ENCODE measurements around the gene SORCS2. TPM values are rescaled to one million over a fixed set of nuclear protein-coding genes. Genes with fewer than 3 reads are reported as not detected.

SORCS2 gene
- total RNA-seq, 1 experiment from 2014 or later: not detected

DNA sequence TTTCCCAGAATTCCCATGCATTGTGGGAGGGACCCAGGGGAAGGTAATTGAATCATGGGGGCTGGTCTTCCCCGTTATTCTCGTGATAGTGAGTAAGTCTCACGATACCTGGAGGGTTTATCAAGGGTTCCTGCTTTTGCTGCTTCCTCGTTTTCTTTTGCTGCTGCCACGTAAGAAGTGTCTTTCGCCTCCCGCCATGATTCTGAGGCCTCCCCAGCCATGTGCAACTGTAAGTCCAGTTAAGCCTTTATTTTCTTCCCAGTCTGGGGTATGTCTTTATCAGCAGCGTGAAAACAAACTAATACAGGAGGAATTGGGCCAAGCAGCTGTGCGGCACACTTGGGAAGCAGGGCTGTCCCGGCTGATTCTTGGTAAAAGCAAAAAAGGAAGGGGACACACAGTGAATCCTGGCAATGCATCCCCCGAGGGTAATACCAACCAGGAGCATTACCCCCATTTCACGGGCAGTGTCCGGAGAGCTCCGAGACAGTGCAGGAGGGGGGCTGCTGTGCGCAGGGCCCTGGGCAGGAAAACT, 561.7 kb downstream of the SORCS2 start:
- BruUV-seq (replicated peaks): no TSS peak
- POLR2A ChIA-PET: no interaction called here
- CTCF ChIA-PET: interaction anchor here (0.9 kb wide), 1 partner anchor 225 kb away, joined by 3 read pairs; no protein-coding TSS in a partner anchor
- intact Hi-C loops (cut with micrococcal nuclease): no loop called here
- Mint-ChIP-seq H3K36me3 (ENCODE audit: insufficient read depth, unreplicated experiment) (no peaks in the 10 kb centered on the region), H3K9me3 (ENCODE audit: unreplicated experiment) (no peaks in the 10 kb centered on the region), H3K27me3 (ENCODE audit: insufficient read depth, unreplicated experiment) (no peaks in the 10 kb centered on the region), H3K27ac (ENCODE audit: low read depth, unreplicated experiment) (peak overlapping the region; percentile 77), H3K4me1 (ENCODE audit: insufficient read depth, unreplicated experiment) (peaks cover 16% of the 10 kb centered on the region), H3K4me3 (ENCODE audit: unreplicated experiment) (peak overlapping the region; percentile 42)
- peak; percentile 27 for DNase-seq (ENCODE audit: unreplicated experiment)
- TF ChIP-seq, protein P1, sequence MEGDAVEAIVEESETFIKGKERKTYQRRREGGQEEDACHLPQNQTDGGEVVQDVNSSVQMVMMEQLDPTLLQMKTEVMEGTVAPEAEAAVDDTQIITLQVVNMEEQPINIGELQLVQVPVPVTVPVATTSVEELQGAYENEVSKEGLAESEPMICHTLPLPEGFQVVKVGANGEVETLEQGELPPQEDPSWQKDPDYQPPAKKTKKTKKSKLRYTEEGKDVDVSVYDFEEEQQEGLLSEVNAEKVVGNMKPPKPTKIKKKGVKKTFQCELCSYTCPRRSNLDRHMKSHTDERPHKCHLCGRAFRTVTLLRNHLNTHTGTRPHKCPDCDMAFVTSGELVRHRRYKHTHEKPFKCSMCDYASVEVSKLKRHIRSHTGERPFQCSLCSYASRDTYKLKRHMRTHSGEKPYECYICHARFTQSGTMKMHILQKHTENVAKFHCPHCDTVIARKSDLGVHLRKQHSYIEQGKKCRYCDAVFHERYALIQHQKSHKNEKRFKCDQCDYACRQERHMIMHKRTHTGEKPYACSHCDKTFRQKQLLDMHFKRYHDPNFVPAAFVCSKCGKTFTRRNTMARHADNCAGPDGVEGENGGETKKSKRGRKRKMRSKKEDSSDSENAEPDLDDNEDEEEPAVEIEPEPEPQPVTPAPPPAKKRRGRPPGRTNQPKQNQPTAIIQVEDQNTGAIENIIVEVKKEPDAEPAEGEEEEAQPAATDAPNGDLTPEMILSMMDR (IDR thresholded peaks at IDR 0.05; ENCODE audit: unreplicated experiment): no peak

DNA sequence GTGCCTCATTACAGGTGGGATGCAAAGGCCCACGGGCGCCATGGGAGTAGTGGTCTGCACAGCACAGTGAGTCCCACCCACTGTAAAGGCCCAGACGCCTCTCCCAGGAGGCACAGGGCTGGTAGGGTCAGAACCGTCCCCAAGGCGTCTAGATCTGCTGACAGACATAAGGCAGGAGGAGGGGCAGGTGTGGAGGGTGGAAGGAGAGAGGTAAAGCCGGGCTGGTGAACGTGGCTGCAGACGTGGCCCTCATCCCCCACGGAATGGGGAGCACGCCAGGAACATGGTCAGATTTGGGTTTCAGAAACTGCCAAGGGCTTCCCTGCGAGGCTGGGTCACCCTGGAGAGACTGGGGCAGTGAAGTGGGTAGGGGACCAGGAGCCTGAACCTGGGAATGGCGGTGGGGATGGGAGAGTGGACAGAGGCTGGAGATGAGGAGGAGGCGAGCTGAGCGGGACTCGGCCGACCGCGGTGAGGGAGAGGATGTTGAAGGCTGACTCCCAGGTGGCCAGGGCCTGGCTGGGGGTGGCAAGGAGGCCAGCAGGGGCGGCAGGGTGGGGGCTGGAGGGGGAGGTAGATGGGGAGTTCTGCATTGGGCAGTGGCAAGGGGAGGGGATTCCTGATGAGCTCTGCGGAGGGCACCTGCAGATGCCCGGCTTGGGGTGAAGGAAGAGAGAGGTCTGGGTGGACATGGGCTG, 562.4 kb downstream of the SORCS2 start:
- no peak overlapping the region for H3K27ac Mint-ChIP-seq (ENCODE audit: low read depth, unreplicated experiment)
- ChIA-PET CTCF (interaction anchor here (1.1 kb wide), 1 partner anchor 35 kb away, joined by 3 read pairs; no protein-coding TSS in a partner anchor), POLR2A (no interaction called here)
- H3K9me3 Mint-ChIP-seq (ENCODE audit: unreplicated experiment): no peaks in the 10 kb centered on the region
- TF ChIP-seq, protein P1 (IDR thresholded peaks at IDR 0.05; ENCODE audit: unreplicated experiment): no peak
- H3K27me3 Mint-ChIP-seq (ENCODE audit: insufficient read depth, unreplicated experiment): no peaks in the 10 kb centered on the region
- H3K4me1 Mint-ChIP-seq (ENCODE audit: insufficient read depth, unreplicated experiment): peaks cover 9% of the 10 kb centered on the region
- H3K4me3 Mint-ChIP-seq (ENCODE audit: unreplicated experiment): no peak overlapping the region
- intact Hi-C loops (cut with micrococcal nuclease): no loop called here
- no peak for DNase-seq (ENCODE audit: unreplicated experiment)
- no peaks in the 10 kb centered on the region for H3K36me3 Mint-ChIP-seq (ENCODE audit: insufficient read depth, unreplicated experiment)
- BruUV-seq (replicated peaks): no TSS peak

DNA sequence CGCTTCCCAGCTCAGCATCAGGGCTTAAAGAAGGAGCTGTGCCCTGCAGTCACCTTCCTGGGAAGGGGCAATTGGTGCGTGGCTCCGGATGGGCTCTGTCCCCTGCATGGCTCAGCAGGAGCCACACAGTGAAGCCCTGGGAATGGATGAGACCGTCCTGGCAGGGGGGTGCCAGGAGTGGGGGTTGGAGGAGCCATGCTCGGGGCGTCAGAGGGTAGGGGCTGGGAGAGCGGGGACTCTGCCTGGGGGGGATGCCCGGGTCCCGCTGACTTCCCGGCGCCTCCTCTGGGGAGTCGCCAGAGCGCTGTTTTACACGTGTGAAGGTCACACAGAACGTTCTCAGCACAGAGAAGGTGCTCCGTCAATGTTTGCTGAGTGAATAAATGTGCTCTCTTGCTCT, 563.2 kb downstream of the SORCS2 start:
- ChIA-PET CTCF (interaction anchor here (1.1 kb wide), 1 partner anchor 36 kb away, joined by 3 read pairs; no protein-coding TSS in a partner anchor), POLR2A (interaction anchor here (0.5 kb wide), 1 partner anchor 87 kb away, joined by 4 read pairs; no protein-coding TSS in a partner anchor)
- H3K36me3 Mint-ChIP-seq (ENCODE audit: insufficient read depth, unreplicated experiment): no peaks in the 10 kb centered on the region
- H3K27ac Mint-ChIP-seq (ENCODE audit: low read depth, unreplicated experiment): no peak overlapping the region
- intact Hi-C loops (cut with micrococcal nuclease): no loop called here
- peaks cover 8% of the 10 kb centered on the region for H3K4me1 Mint-ChIP-seq (ENCODE audit: insufficient read depth, unreplicated experiment)
- TF ChIP-seq, protein P1 (IDR thresholded peaks at IDR 0.05; ENCODE audit: unreplicated experiment): no peak
- H3K9me3 Mint-ChIP-seq (ENCODE audit: unreplicated experiment): no peaks in the 10 kb centered on the region
- no peak for DNase-seq (ENCODE audit: unreplicated experiment)
- BruUV-seq (replicated peaks): no TSS peak
- H3K4me3 Mint-ChIP-seq (ENCODE audit: unreplicated experiment): no peak overlapping the region
- H3K27me3 Mint-ChIP-seq (ENCODE audit: insufficient read depth, unreplicated experiment): no peaks in the 10 kb centered on the region

DNA sequence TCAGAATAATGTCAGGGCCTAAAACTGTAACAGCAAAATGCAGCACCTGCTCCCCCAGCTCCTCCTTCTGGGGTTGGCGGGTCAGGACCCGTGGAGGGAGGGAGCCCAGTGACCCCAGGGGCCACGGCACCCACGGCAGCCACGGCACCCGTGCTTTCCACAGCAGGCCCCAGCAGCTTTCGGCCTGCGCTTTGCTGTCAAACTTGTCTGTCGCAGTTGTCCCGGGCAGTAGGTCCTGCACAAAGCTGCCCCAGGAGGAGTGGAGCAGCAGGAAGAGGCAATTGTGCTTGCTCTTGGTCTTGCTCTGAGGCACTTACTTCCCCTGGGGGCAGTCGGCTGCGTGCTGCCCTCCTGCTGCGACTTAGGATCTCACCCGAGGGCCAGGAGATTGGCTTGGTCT, 563.7 kb downstream of the SORCS2 start:
- no peak overlapping the region for H3K4me3 Mint-ChIP-seq (ENCODE audit: unreplicated experiment)
- intact Hi-C loops (cut with micrococcal nuclease): no loop called here
- TF ChIP-seq, protein P1 (IDR thresholded peaks at IDR 0.05; ENCODE audit: unreplicated experiment): no peak
- BruUV-seq (replicated peaks): no TSS peak
- CTCF ChIA-PET: no interaction called here
- H3K4me1 Mint-ChIP-seq (ENCODE audit: insufficient read depth, unreplicated experiment): peaks cover 8% of the 10 kb centered on the region
- H3K27me3 Mint-ChIP-seq (ENCODE audit: insufficient read depth, unreplicated experiment): no peaks in the 10 kb centered on the region
- no peaks in the 10 kb centered on the region for H3K9me3 Mint-ChIP-seq (ENCODE audit: unreplicated experiment)
- H3K36me3 Mint-ChIP-seq (ENCODE audit: insufficient read depth, unreplicated experiment): no peaks in the 10 kb centered on the region
- POLR2A ChIA-PET: no interaction called here
- no peak overlapping the region for H3K27ac Mint-ChIP-seq (ENCODE audit: low read depth, unreplicated experiment)
- DNase-seq (ENCODE audit: unreplicated experiment): no peak

All from MCF 10A (cell line).